Lower leg skin (tissue), 4 donors: ENCODE data around the gene PPP1R7. TPM values are rescaled to one million over a fixed set of nuclear protein-coding genes. Genes with fewer than 3 reads are reported as not detected.

ENCODE experiments used
- DNase-seq, 2 donors: peaks; one replicate each; pipeline ENCODE4 v3.0.0-alpha.2; 2019; ENCODE audit warnings: low spot score in 2 of 2
- H3K4me3 ChIP-seq: fragments of 200-600 bp; sonication (generic); 2 replicates; pipeline ENCODE4 v1.5.1; 2017; ENCODE audit warnings: mild to moderate bottlenecking, low read depth; ENCODE audit not compliant: poor library complexity, severe bottlenecking
- POLR2A ChIP-seq, 2 donors: fragments of 450-650 bp; IDR thresholded peaks; one replicate each; pipeline ENCODE4 v1.6.1; 2016 to 2017; ENCODE audit warnings: antibody characterized with exemption in 2 of 2, mild to moderate bottlenecking in 1 of 2, moderate library complexity in 1 of 2
- WGBS, 2 donors: methylation state at CpG; one replicate each; pipeline ENCODE4 v1.1.5; 2018; 5-methylcytosine and 5-hydroxymethylcytosine counted together
- intact Hi-C: fragments of 100-400 bp; cut with DNase I; formaldehyde crosslinking; loops from one replicate; pipeline ENCODE4 v1.15.0; 2023; ENCODE audit warnings: low total_unique reads
- total RNA-seq, 4 donors: library from RNA; depleted of rRNA; stranded (reverse); fragments of >200 nt; gene quantifications; one replicate each; pipeline ENCODE4 v1.1.0, GENCODE V29; 2016
- TF ChIP-seq, protein P1 (sequence below), 3 donors: fragments of 450-650 bp; IDR thresholded peaks; one replicate each; pipeline ENCODE4 v1.5.1; 2016; ENCODE audit warnings: antibody characterized with exemption in 3 of 3, mild to moderate bottlenecking in 3 of 3, moderate library complexity in 2 of 3

PPP1R7 gene
- total RNA-seq, 4 donors from 2014 or later = 36.8 to 68.7 (median 56.4) TPM

- TF ChIP-seq, protein P1, sequence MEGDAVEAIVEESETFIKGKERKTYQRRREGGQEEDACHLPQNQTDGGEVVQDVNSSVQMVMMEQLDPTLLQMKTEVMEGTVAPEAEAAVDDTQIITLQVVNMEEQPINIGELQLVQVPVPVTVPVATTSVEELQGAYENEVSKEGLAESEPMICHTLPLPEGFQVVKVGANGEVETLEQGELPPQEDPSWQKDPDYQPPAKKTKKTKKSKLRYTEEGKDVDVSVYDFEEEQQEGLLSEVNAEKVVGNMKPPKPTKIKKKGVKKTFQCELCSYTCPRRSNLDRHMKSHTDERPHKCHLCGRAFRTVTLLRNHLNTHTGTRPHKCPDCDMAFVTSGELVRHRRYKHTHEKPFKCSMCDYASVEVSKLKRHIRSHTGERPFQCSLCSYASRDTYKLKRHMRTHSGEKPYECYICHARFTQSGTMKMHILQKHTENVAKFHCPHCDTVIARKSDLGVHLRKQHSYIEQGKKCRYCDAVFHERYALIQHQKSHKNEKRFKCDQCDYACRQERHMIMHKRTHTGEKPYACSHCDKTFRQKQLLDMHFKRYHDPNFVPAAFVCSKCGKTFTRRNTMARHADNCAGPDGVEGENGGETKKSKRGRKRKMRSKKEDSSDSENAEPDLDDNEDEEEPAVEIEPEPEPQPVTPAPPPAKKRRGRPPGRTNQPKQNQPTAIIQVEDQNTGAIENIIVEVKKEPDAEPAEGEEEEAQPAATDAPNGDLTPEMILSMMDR (IDR thresholded peaks at IDR 0.05) = no peak
- TF ChIP-seq POLR2A (IDR thresholded peaks at IDR 0.05) = no peak
- no peak for DNase-seq
- no peak overlapping the region for H3K4me3 ChIP-seq
- intact Hi-C loops = no loop called here
- WGBS, 2 donors = 56 to 58% methylated on average over 4 of the region's 4 CpGs
These were observed 68.7 kb downstream of the PPP1R7 start for GRCh38 chr2:241219030-241219382.

DNA sequence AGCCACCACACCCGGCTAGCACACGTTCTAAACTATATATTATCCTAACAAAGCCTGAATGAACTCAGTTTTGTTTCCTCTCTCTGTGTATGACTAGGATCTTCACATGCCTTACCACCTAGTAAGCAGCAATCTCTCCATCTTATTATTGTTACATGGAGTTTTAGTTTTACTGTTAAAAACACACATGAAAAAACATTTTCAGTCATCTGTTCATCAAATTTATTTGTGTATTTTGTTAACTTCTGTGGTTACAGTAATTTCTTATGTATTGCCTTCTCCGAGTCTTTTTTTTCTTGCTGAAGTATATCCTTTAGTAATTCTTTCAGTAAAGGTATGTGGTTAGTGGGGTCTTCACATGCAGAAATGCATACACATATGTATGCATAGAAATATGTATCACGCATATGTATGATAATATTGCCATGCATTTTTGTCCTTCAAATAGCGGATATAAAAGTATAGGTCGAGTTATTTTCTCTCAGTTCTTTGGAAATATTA lies 69.6 kb downstream of the PPP1R7 start:
- intact Hi-C loops = no loop called here

DNA sequence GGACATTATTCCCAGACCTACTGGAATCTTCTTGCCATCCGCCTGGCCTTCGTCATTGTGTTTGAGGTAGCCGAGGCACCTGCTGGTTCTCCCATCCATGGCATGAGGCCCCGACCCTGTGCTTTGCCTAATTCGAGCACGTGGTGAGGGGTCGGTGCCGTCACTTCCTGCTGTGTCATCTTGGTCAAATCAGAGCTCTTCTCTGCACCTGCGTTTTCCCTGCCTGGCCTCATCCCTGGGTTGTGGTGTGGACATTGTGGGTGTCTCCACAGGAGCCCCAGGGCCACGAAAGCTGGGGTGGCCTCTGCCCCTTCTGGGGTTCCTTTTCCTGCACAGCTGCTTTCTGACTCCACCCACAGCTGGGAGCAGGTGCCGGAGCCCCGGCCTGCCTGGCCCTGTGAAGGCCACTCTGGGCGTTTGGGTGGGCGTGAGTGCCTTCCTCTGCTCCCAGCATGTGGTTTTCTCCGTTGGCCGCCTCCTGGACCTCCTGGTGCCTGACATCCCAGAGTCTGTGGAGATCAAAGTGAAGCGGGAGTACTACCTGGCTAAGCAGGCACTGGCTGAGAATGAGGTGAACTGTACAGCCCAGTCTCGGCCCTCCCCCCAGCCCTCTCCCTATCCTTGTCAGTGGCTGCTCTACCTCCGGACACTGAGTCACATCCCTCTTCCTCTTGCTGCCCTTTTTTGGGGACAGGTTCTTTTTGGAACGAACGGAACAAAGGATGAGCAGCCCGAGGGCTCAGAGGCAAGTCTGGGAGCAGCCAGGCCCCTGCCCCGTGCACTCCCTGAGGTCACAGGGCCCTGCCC lies 73.1 kb downstream of the PPP1R7 start:
- H3K4me3 ChIP-seq = no peak overlapping the region
- intact Hi-C loops = no loop called here
- no peak for TF ChIP-seq POLR2A (IDR thresholded peaks at IDR 0.05)
- TF ChIP-seq, protein P1 (IDR thresholded peaks at IDR 0.05) = no peak
- no peak for DNase-seq
- 58% methylated on average over 23 of the region's 23 CpGs for WGBS, 2 donors

More for the DNA sequence above, 69.6 kb downstream of the PPP1R7 start:
- 89 to 91% methylated on average over 6 of the region's 6 CpGs for WGBS, 2 donors
- H3K4me3 ChIP-seq = no peak overlapping the region
- DNase-seq = no peak
- no peak for TF ChIP-seq POLR2A (IDR thresholded peaks at IDR 0.05)
- TF ChIP-seq, protein P1 (IDR thresholded peaks at IDR 0.05) = no peak

DNA sequence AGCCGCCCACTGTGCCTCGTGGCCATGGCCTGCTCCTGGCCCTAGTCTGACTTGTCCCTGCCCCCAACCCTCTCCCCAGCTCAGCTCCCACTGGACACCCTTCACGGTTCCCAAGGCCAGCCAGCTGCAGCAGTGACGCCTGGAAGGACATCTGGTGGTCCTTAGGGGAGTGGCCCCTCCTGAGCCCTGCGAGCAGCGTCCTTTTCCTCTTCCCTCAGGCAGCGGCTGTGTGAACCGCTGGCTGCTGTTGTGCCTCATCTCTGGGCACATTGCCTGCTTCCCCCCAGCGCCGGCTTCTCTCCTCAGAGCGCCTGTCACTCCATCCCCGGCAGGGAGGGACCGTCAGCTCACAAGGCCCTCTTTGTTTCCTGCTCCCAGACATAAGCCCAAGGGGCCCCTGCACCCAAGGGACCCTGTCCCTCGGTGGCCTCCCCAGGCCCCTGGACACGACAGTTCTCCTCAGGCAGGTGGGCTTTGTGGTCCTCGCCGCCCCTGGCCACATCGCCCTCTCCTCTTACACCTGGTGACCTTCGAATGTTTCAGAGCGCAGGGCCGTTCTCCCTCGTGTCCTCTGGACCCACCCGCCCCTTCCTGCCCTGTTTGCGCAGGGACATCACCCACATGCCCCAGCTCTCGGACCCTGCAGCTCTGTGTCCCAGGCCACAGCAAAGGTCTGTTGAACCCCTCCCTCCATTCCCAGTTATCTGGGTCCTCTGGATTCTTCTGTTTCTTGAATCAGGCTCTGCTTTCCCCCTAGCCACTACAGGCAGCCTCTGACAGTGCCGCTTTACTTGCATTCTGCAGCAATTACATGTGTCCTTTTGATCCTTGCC lies 74.0 kb downstream of the PPP1R7 start:
- no peak for DNase-seq
- 32 to 38% methylated on average over 26 of the region's 26 CpGs for WGBS, 2 donors
- no peak for TF ChIP-seq POLR2A (IDR thresholded peaks at IDR 0.05)
- TF ChIP-seq, protein P1 (IDR thresholded peaks at IDR 0.05) = no peak
- intact Hi-C loops = no loop called here
- H3K4me3 ChIP-seq = no peak overlapping the region

- DNase-seq = no peak
- intact Hi-C loops = no loop called here
- TF ChIP-seq, protein P1 (IDR thresholded peaks at IDR 0.05) = no peak
- TF ChIP-seq POLR2A (IDR thresholded peaks at IDR 0.05) = no peak
- no peak overlapping the region for H3K4me3 ChIP-seq
- 83 to 91% methylated on average over 8 of the region's 8 CpGs for WGBS, 2 donors
These were observed 74.7 kb downstream of the PPP1R7 start for GRCh38 chr2:241224851-241225438.
